SK-N-SH (cell line): ENCODE data around the gene SRGAP3. TPM values are rescaled to one million over a fixed set of nuclear protein-coding genes. Genes with fewer than 3 reads are reported as not detected.

Experiments
- CTCF ChIA-PET: fragments of 300-600, 350-600 bp; formaldehyde crosslinking; extraction: SDS; loops from one replicate; lab custom pipeline; 2021; lab: Yijun Ruan, JAX
- POLR2A ChIA-PET: fragments of 350-600 bp; sonication (Branson Sonifier 250); formaldehyde crosslinking; extraction: SDS; loops from one replicate; lab custom pipeline; 2020; ENCODE audit warnings: antibody characterized with exemption, inconsistent platforms; lab: Yijun Ruan, JAX
- DNase-seq: peaks from one replicate; pipeline ENCODE4 v3.0.0; 2012
- H2AFZ ChIP-seq: fragments of 200-600 bp; sonication (generic); 2 replicates; pipeline ENCODE4 v1.8.1; 2016; ENCODE audit warnings: antibody characterized with exemption, mild to moderate bottlenecking, low read depth
- H3F3A ChIP-seq: fragments of 200-600 bp; sonication (generic); replicated peaks from 2 replicates; pipeline ENCODE3; 2016; ENCODE audit warnings: antibody characterized with exemption, mild to moderate bottlenecking; ENCODE audit not compliant: insufficient read depth
- H3K27ac ChIP-seq, 2 experiments: fragments of 200-500 bp in 1 of 2; fragments of 200-600 bp in 1 of 2; sonication (Bioruptor generic) in 1 of 2; sonication (generic), shearing (Covaris generic) in 1 of 2; 2 replicates each; pipeline versions ENCODE4 v1.5.1 to v1.6.1; 2014 to 2016; ENCODE audit warnings: low read depth in 2 of 2, inconsistent platforms in 1 of 2, low read length in 1 of 2, mild to moderate bottlenecking in 1 of 2, mixed read lengths in 1 of 2
- H3K27me3 ChIP-seq: fragments of 200-600 bp; sonication (generic), shearing (Covaris generic); 2 replicates; pipeline ENCODE4 v1.6.1; 2016; ENCODE audit warnings: mixed run types; ENCODE audit not compliant: insufficient read depth
- H3K36me3 ChIP-seq, 2 experiments: fragments of 200-500 bp in 1 of 2; fragments of 200-600 bp in 1 of 2; sonication (Bioruptor generic) in 1 of 2; sonication (generic) in 1 of 2; replicated peaks in 1 of 2; 2 replicates each; pipeline versions ENCODE3 to v1.5.1; 2014 to 2016; ENCODE audit warnings: low read length in 1 of 2, mild to moderate bottlenecking in 1 of 2; ENCODE audit not compliant: insufficient read depth in 2 of 2, control insufficient read depth in 1 of 2
- H3K4me1 ChIP-seq, 2 experiments: fragments of 200-500 bp in 1 of 2; fragments of 200-600 bp in 1 of 2; sonication (Bioruptor generic) in 1 of 2; sonication (generic), shearing (Covaris generic) in 1 of 2; 2 replicates each; pipeline versions ENCODE4 v1.5.1 to v1.6.1; 2014 to 2016; ENCODE audit warnings: low read depth in 1 of 2, low read length in 1 of 2, mixed run types in 1 of 2; ENCODE audit not compliant: insufficient read depth in 2 of 2, control insufficient read depth in 1 of 2
- H3K4me2 ChIP-seq: fragments of 200-600 bp; sonication (generic), shearing (Covaris generic); 2 replicates; pipeline ENCODE4 v1.6.1; 2017; ENCODE audit warnings: mixed run types
- H3K4me3 ChIP-seq, 2 experiments: fragments of 200-500 bp in 1 of 2; fragments of 200-600 bp in 1 of 2; sonication (Bioruptor generic) in 1 of 2; sonication (generic), shearing (Covaris generic) in 1 of 2; 2 replicates each; pipeline versions ENCODE4 v1.5.1 to v1.8.1; 2014 to 2016; ENCODE audit warnings: low read depth in 2 of 2, inconsistent platforms in 1 of 2, low read length in 1 of 2, mild to moderate bottlenecking in 1 of 2, mixed read lengths in 1 of 2, moderate library complexity in 1 of 2
- H3K79me2 ChIP-seq: fragments of 200-600 bp; sonication (generic); 2 replicates; pipeline ENCODE4 v1.8.1; 2017; ENCODE audit warnings: mild to moderate bottlenecking; ENCODE audit not compliant: insufficient read depth
- H3K9ac ChIP-seq: fragments of 200-600 bp; sonication (generic); 2 replicates; pipeline ENCODE4 v1.6.1; 2017; ENCODE audit warnings: mixed run types
- H3K9me2 ChIP-seq: fragments of 200-600 bp; sonication (generic); 2 replicates; pipeline ENCODE4 v1.6.1; 2017; ENCODE audit warnings: mixed run types
- H3K9me3 ChIP-seq: fragments of 200-600 bp; sonication (generic); 2 replicates; pipeline ENCODE4 v1.6.1; 2017; ENCODE audit warnings: mixed run types, mild to moderate bottlenecking, moderate library complexity
- H4K20me1 ChIP-seq: fragments of 200-600 bp; sonication (generic); 2 replicates; pipeline ENCODE4 v1.6.1; 2017; ENCODE audit warnings: mild to moderate bottlenecking, mixed run types; ENCODE audit not compliant: insufficient read depth
- EP300 ChIP-seq, 2 experiments: IDR thresholded peaks; 2 replicates each; pipeline versions ENCODE4 v1.4.0 to v1.6.1; 2012; ENCODE audit warnings: borderline replicate concordance in 1 of 2, low read depth in 1 of 2, low read length in 1 of 2
- EZH2phosphoT487 ChIP-seq: fragments of 200-600 bp; sonication (generic); IDR thresholded peaks from 2 replicates; pipeline ENCODE4 v1.6.1; 2017; ENCODE audit warnings: low read depth, mixed run types, mild to moderate bottlenecking, antibody characterized with exemption, moderate library complexity, borderline replicate concordance
- FOXJ3 ChIP-seq: sonication (generic); formaldehyde crosslinking; IDR thresholded peaks from 2 replicates; pipeline ENCODE4 v1.5.1; 2020; ENCODE audit warnings: mild to moderate bottlenecking, missing genetic modification reagents
- JUND ChIP-seq: IDR thresholded peaks from 2 replicates; pipeline ENCODE4 v1.4.0; 2012
- MAX ChIP-seq: IDR thresholded peaks from 2 replicates; pipeline ENCODE4 v1.4.0; 2012; ENCODE audit warnings: low read depth
- MXI1 ChIP-seq: IDR thresholded peaks from 2 replicates; pipeline ENCODE4 v1.6.1; 2012; ENCODE audit warnings: mild to moderate bottlenecking, low read depth, low read length, improper control_type of control experiment
- NRF1 ChIP-seq: IDR thresholded peaks from 2 replicates; pipeline ENCODE4 v1.6.1; 2012; ENCODE audit warnings: low read depth, mild to moderate bottlenecking, low read length
- PBX3 ChIP-seq: IDR thresholded peaks from 2 replicates; pipeline ENCODE4; 2012
- POLR2AphosphoS5 ChIP-seq: IDR thresholded peaks from 2 replicates; pipeline ENCODE4 v1.6.1; 2012; ENCODE audit warnings: low read depth, low read length
- RCOR1 ChIP-seq: fragments of 150-350 bp; IDR thresholded peaks from 2 replicates; pipeline ENCODE4 v1.6.1; 2017; ENCODE audit warnings: antibody characterized with exemption, low read length
- REST ChIP-seq: IDR thresholded peaks from 2 replicates; pipeline ENCODE4 v1.6.1; 2012; ENCODE audit warnings: mild to moderate bottlenecking, low read depth, low read length, moderate library complexity
- RFX5 ChIP-seq: IDR thresholded peaks from 2 replicates; pipeline ENCODE4 v1.6.1; 2012; ENCODE audit warnings: mild to moderate bottlenecking, improper control_type of control experiment, low read length
- RXRA ChIP-seq: IDR thresholded peaks from 2 replicates; pipeline ENCODE4 v1.4.0; 2012; ENCODE audit warnings: low read depth, mild to moderate bottlenecking, borderline replicate concordance
- SMC3 ChIP-seq: IDR thresholded peaks from 2 replicates; pipeline ENCODE4 v1.6.1; 2012; ENCODE audit warnings: low read depth, low read length, improper control_type of control experiment
- TCF12 ChIP-seq: IDR thresholded peaks from 2 replicates; pipeline ENCODE4 v1.4.0; 2012
- TEAD4 ChIP-seq: IDR thresholded peaks from 2 replicates; pipeline ENCODE4 v1.4.0; 2012; ENCODE audit warnings: mild to moderate bottlenecking, borderline replicate concordance; ENCODE audit not compliant: insufficient read depth
- YY1 ChIP-seq: IDR thresholded peaks from 2 replicates; pipeline ENCODE4 v1.4.0; 2012; ENCODE audit warnings: low read depth, mild to moderate bottlenecking
- WGBS: methylation state at CpG from one replicate; pipeline ENCODE4 v1.1.6; 2017; ENCODE audit warnings: low lambda C conversion rate; 5-methylcytosine and 5-hydroxymethylcytosine counted together
- polyA plus RNA-seq, 3 experiments: library from polyadenylated mRNA; depleted of rRNA; stranded (reverse); fragments of >200 nt; gene quantifications; 2 replicates each; pipeline ENCODE4 v1.2.3, GENCODE V29; 2012
- TF ChIP-seq, protein P1 (sequence below): fragments of 150-350 bp; IDR thresholded peaks from 2 replicates; pipeline ENCODE4 v1.6.1; 2016; ENCODE audit warnings: mild to moderate bottlenecking, low read depth, low read length
- TF ChIP-seq, protein P2 (sequence below): IDR thresholded peaks from 2 replicates; pipeline ENCODE4 v1.4.0; 2012; ENCODE audit warnings: low read depth, borderline replicate concordance
- TF ChIP-seq, protein P3 (sequence below): fragments of 150-350 bp; IDR thresholded peaks from 2 replicates; pipeline ENCODE4 v1.6.1; 2017; ENCODE audit warnings: antibody characterized with exemption, low read length, low read depth, borderline replicate concordance

Gene SRGAP3
- polyA plus RNA-seq, 1 of the 3 experiments (the other 2 are of a cell fraction) = 2.8 TPM

GRCh38 chr3:9151240-9151639 lies 98.2 kb downstream of the SRGAP3 start:
- no peak overlapping the region for H2AFZ ChIP-seq
- H3K9ac ChIP-seq = no peak overlapping the region
- WGBS = 41% methylated on average over 8 of the region's 8 CpGs
- H3K27ac ChIP-seq = no peak overlapping the region
- H4K20me1 ChIP-seq = no peaks in the 10 kb centered on the region
- CTCF ChIA-PET = interaction anchor here (0.7 kb wide), 1 partner anchor 163 kb away, joined by 3 read pairs; no protein-coding TSS in a partner anchor
- H3F3A ChIP-seq = no peaks in the 10 kb centered on the region
- H3K4me2 ChIP-seq = no peak overlapping the region
- H3K27me3 ChIP-seq = no peaks in the 10 kb centered on the region
- no peaks in the 10 kb centered on the region for H3K9me3 ChIP-seq
- peaks cover 0 to 4% of the 10 kb centered on the region in 2 experiments; a peak in 1 of 4 replicates for H3K4me1 ChIP-seq
- DNase-seq = no peak
- no peak overlapping the region; a peak in 1 of 4 replicates for H3K4me3 ChIP-seq
- no peaks in the 10 kb centered on the region for H3K9me2 ChIP-seq
- H3K36me3 ChIP-seq = no peaks in the 10 kb centered on the region
- POLR2A ChIA-PET = no interaction called here
- TF ChIP-seq MXI1 (no peak), TCF12 (no peak), YY1 (no peak), NRF1 (no peak), RCOR1 (no peak), POLR2AphosphoS5 (no peak), REST (no peak), FOXJ3 (CRISPR knock-in tag) (no peak), RXRA (no peak), TEAD4 (no peak), MAX (no peak), EZH2phosphoT487 (no peak), PBX3 (no peak), JUND (no peak), EP300 (IDR thresholded peaks at IDR 0.05; ENCODE audit: borderline replicate concordance in 1 of 2, low read depth in 1 of 2, low read length in 1 of 2) (no peak), SMC3 (no peak), RFX5 (no peak)
- TF ChIP-seq, protein P1, sequence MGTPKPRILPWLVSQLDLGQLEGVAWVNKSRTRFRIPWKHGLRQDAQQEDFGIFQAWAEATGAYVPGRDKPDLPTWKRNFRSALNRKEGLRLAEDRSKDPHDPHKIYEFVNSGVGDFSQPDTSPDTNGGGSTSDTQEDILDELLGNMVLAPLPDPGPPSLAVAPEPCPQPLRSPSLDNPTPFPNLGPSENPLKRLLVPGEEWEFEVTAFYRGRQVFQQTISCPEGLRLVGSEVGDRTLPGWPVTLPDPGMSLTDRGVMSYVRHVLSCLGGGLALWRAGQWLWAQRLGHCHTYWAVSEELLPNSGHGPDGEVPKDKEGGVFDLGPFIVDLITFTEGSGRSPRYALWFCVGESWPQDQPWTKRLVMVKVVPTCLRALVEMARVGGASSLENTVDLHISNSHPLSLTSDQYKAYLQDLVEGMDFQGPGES = no peak
- TF ChIP-seq, protein P2, sequence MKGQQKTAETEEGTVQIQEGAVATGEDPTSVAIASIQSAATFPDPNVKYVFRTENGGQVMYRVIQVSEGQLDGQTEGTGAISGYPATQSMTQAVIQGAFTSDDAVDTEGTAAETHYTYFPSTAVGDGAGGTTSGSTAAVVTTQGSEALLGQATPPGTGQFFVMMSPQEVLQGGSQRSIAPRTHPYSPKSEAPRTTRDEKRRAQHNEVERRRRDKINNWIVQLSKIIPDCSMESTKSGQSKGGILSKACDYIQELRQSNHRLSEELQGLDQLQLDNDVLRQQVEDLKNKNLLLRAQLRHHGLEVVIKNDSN = no peak
- TF ChIP-seq, protein P3, sequence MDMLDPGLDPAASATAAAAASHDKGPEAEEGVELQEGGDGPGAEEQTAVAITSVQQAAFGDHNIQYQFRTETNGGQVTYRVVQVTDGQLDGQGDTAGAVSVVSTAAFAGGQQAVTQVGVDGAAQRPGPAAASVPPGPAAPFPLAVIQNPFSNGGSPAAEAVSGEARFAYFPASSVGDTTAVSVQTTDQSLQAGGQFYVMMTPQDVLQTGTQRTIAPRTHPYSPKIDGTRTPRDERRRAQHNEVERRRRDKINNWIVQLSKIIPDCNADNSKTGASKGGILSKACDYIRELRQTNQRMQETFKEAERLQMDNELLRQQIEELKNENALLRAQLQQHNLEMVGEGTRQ = no peak
- TF ChIP-seq, all 33 proteins: peak for 0
- no peaks in the 10 kb centered on the region for H3K79me2 ChIP-seq
